Duodenal mucosa (tissue), 2 donors: ENCODE data around the gene SLC7A7.

ENCODE experiments used
- H3K27ac ChIP-seq: one replicate; pipeline ENCODE4 v1.7.0; 2013; ENCODE audit warnings: low read depth, low read length
- H3K27me3 ChIP-seq, 2 donors: one replicate each; pipeline ENCODE4 v1.7.0; 2013; ENCODE audit warnings: low read length in 2 of 2, control low read depth in 1 of 2; ENCODE audit not compliant: insufficient read depth in 2 of 2, control insufficient read depth in 1 of 2
- H3K36me3 ChIP-seq, 2 donors: one replicate each; pipeline ENCODE4 v1.7.0; 2013; ENCODE audit warnings: low read length in 2 of 2, control low read depth in 1 of 2; ENCODE audit not compliant: insufficient read depth in 2 of 2, control insufficient read depth in 1 of 2
- H3K4me1 ChIP-seq, 2 donors: one replicate each; pipeline ENCODE4 v1.7.0; 2013; ENCODE audit warnings: low read length in 2 of 2, control low read depth in 1 of 2; ENCODE audit not compliant: insufficient read depth in 2 of 2, control insufficient read depth in 1 of 2
- H3K4me3 ChIP-seq, 2 donors: one replicate each; pipeline ENCODE4 v1.7.0; 2013; ENCODE audit warnings: low read length in 2 of 2, low read depth in 1 of 2
- H3K9ac ChIP-seq, 2 donors: one replicate each; pipeline ENCODE4 v1.7.0; 2013; ENCODE audit warnings: low read length in 2 of 2, low read depth in 1 of 2
- H3K9me3 ChIP-seq, 2 donors: one replicate each; pipeline ENCODE4 v1.7.0; 2013; ENCODE audit warnings: low read length in 2 of 2, control low read depth in 1 of 2; ENCODE audit not compliant: control insufficient read depth in 1 of 2

The SLC7A7 gene

DNA sequence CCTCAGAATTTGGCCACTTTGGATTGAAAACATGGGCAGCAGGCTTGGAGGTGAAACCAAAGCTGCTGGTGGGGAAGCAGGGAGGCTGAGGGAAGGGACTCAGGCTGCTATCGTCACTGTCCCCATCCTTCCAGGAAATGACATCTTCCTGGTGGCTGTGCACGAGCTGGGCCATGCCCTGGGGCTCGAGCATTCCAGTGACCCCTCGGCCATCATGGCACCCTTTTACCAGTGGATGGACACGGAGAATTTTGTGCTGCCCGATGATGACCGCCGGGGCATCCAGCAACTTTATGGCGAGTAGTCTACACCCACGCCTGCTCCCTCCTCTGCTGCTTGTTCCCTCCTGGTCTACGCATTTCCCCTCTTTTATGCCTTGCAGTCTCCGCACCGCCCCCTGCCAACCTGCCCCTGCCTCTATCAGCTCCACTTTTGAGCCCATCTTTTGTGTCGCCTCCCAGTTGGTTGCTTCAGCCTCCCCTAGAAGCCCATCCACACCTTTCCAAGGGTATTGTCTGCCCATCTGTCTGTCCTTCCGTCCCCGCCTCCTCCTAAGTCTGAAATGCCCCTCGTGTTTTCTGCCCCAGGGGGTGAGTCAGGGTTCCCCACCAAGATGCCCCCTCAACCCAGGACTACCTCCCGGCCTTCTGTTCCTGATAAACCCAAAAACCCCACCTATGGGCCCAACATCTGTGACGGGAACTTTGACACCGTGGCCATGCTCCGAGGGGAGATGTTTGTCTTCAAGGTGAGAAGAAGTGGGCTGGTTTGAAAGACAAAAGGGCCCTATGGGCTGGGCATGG, 28.1 kb upstream of the SLC7A7 start:
- peaks cover 29 to 61% of the 10 kb centered on the region in 2 donors for H3K36me3 ChIP-seq
- H3K4me3 ChIP-seq = no peak overlapping the region
- no peak overlapping the region for H3K27ac ChIP-seq

DNA sequence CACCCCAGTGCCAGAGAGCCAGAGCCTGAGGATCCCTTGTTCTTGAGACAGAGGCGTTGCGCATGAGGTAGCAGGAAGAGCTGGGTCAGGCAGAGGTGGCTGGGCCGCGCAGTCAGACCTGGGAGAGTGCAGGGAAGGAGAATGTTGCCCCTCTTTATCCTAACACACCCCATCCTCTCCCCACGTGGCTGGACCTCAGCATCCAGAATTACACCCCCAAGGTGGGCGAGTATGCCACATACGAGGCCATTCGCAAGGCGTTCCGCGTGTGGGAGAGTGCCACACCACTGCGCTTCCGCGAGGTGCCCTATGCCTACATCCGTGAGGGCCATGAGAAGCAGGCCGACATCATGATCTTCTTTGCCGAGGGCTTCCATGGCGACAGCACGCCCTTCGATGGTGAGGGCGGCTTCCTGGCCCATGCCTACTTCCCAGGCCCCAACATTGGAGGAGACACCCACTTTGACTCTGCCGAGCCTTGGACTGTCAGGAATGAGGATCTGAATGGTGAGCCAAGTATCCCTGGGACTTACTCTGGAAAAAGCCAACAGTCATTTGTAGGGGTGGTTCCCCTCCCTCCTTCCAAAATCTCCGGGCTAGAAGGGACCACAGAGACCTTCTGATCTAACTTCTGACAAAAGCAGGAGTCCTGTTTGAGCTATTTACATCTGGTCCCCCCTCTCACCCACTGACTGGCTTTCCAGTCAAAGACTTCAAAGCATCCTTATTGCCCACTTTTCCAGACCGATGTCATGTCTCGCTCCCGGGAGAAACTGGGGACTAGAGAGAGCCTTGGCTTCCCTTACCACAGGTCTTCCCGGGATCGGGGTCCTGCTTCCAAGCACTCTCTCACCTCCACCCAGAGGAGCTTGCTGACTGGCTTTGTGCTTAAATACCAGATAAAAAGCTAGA, 27.2 kb upstream of the SLC7A7 start:
- Histone ChIP-seq H3K27ac (no peak overlapping the region), H3K4me3 (no peak overlapping the region), H3K27me3 (no peaks in the 10 kb centered on the region), H3K9ac (no peak overlapping the region), H3K9me3 (no peaks in the 10 kb centered on the region), H3K36me3 (peaks cover 29 to 61% of the 10 kb centered on the region in 2 donors), H3K4me1 (peaks cover 16 to 32% of the 10 kb centered on the region in 2 donors)

More for the DNA sequence above, 28.1 kb upstream of the SLC7A7 start:
- Histone ChIP-seq H3K4me1 (peaks cover 19 to 36% of the 10 kb centered on the region in 2 donors), H3K9me3 (no peaks in the 10 kb centered on the region), H3K9ac (no peak overlapping the region), H3K27me3 (no peaks in the 10 kb centered on the region)

DNA sequence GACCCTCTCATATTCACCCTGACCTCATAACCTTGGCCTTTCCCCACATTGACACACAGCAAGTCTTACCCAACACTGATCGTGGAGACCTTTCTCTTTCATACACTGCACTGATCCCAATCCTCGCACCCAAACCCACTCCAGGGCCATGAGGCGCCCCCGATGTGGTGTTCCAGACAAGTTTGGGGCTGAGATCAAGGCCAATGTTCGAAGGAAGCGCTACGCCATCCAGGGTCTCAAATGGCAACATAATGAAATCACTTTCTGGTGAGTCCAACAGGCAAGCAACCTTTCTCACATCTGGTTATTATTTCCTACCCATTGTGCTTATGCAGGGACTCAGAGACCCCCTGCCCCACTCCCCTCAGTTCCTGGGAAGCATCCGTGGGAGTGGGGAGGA, 26.5 kb upstream of the SLC7A7 start:
- H3K9me3 ChIP-seq = no peaks in the 10 kb centered on the region
- H3K36me3 ChIP-seq = peaks cover 29 to 57% of the 10 kb centered on the region in 2 donors
- no peak overlapping the region for H3K9ac ChIP-seq
- no peaks in the 10 kb centered on the region for H3K27me3 ChIP-seq
- H3K27ac ChIP-seq = no peak overlapping the region
- H3K4me3 ChIP-seq = no peak overlapping the region
- peaks cover 16 to 28% of the 10 kb centered on the region in 2 donors for H3K4me1 ChIP-seq

DNA sequence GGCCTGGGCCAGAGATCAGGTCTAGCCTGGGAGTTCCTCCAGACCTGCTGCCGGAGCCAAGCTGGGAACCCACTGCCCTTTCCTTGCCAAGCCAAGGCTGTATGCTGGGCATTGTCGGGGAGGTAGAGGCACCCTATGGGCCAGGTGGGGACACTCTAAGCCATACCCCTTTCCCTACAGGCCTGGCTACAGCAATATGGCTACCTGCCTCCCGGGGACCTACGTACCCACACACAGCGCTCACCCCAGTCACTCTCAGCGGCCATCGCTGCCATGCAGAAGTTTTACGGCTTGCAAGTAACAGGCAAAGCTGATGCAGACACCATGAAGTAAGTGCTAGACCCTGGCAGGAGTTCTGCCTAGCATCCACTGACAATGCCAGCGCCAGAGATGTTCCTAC, 26.1 kb upstream of the SLC7A7 start:
- Histone ChIP-seq H3K4me3 (no peak overlapping the region), H3K9ac (no peak overlapping the region), H3K27me3 (no peaks in the 10 kb centered on the region), H3K36me3 (peaks cover 29 to 53% of the 10 kb centered on the region in 2 donors), H3K4me1 (peaks cover 16 to 24% of the 10 kb centered on the region in 2 donors), H3K9me3 (no peaks in the 10 kb centered on the region), H3K27ac (no peak overlapping the region)

DNA sequence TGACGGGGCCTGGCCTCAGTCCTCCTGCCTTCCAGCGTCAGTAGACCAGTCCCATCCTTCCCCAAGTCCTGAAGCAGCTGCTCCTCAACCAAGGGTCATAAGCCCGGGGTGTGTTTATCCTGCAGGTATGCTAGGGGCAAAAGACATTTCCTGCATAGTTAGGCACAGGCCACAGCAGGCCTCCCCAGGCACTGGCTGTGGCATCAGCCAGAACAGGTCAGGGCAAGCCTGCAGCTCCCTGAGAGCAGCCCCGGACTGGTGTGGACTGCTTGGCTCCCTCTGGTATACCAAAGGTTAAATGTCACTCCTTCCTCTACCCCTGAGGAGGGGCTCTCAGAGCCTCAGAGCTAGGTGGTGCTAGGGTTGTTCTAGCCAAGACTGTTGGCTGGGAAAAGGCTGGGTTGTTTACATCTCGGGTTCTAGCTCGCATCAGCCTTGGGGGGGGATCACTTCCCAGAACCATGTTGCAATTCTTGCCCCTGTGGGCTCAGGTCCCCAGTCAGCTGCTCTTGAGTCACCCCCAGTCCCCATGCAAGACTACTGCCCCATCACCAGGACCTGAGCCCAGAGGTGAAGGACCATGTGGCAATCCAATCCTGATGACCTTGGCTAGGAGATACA, 24.0 kb upstream of the SLC7A7 start:
- H3K27me3 ChIP-seq = no peaks in the 10 kb centered on the region
- peaks cover 17 to 37% of the 10 kb centered on the region in 2 donors for H3K36me3 ChIP-seq
- no peak overlapping the region for H3K27ac ChIP-seq
- peak overlapping the region; percentile 90 to 93 for H3K4me3 ChIP-seq
- H3K9ac ChIP-seq = peak overlapping the region in 1 of 2 donors; percentile 97
- peaks cover 20 to 23% of the 10 kb centered on the region in 2 donors for H3K4me1 ChIP-seq
- H3K9me3 ChIP-seq = no peaks in the 10 kb centered on the region

DNA sequence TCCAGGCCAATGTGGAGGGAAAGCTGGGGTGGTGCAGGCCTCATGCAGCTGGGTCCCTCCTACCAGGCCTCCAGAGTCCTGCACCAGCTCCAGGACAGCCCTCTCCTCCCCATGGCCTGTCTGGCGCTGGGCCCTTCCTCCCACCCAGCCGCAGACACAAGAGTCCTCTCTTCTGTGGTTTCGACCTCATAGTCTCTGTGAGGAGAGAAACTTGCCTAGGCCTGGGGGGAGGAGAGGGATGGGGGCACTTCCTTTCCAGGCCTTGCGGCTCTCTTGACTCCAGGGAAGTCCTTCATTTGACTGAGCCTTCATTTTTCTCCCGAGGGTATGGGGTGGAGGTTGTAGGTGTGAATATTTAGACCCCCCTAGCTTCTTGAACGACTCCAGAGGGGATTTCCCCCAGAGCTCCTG, 23.4 kb upstream of the SLC7A7 start:
- Histone ChIP-seq H3K36me3 (peaks cover 18 to 40% of the 10 kb centered on the region in 2 donors), H3K9me3 (no peaks in the 10 kb centered on the region), H3K4me1 (peaks cover 20 to 23% of the 10 kb centered on the region in 2 donors), H3K27ac (peak overlapping the region; percentile 59), H3K9ac (peak overlapping the region; percentile 95 to 97), H3K27me3 (no peaks in the 10 kb centered on the region), H3K4me3 (peak overlapping the region; percentile 90 to 93)

DNA sequence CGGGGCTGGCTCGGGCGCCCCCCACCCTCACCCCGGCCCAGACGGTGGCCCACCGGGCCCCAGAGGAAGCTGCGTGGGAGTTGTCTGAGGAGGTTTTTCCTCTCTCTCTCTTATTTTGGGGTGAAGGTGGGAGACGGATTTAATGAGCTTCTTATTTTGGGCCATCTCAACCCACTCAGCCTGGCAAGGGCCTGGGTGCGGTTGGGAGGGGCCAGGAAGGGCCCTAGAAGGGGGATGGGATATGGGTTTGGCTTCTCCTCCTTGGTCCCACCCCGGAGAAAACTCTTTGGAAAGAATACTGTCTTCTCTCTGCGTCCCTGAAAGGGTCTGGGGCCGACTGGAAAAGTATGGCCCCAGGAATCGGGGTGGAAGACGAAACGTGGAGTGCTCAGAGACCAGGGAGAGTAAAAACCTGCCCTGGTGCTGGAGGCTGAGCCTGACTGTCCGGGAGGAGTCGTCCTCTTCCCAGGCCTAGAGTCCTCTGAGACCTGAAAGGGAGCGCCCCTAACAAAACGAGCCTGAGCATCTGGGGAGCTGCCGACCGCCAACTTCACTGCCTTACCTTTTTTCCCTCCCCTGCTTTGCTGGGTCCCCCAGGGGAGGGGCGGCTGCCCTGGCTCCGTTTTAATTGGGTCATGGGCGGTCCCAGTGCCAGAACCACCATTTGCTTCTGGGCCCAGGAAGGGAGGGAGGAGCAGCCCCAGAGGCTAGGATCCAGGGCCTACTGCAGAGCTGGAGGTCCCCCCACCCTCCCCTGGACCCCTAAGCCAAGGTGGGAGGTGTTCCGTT, 22.7 kb upstream of the SLC7A7 start:
- Histone ChIP-seq H3K9me3 (no peaks in the 10 kb centered on the region), H3K36me3 (peaks cover 16 to 39% of the 10 kb centered on the region in 2 donors), H3K27me3 (no peaks in the 10 kb centered on the region), H3K4me3 (peak overlapping the region; percentile 90 to 93), H3K9ac (peak overlapping the region; percentile 95 to 97), H3K27ac (peak overlapping the region; percentile 91), H3K4me1 (peaks cover 20 to 23% of the 10 kb centered on the region in 2 donors)

DNA sequence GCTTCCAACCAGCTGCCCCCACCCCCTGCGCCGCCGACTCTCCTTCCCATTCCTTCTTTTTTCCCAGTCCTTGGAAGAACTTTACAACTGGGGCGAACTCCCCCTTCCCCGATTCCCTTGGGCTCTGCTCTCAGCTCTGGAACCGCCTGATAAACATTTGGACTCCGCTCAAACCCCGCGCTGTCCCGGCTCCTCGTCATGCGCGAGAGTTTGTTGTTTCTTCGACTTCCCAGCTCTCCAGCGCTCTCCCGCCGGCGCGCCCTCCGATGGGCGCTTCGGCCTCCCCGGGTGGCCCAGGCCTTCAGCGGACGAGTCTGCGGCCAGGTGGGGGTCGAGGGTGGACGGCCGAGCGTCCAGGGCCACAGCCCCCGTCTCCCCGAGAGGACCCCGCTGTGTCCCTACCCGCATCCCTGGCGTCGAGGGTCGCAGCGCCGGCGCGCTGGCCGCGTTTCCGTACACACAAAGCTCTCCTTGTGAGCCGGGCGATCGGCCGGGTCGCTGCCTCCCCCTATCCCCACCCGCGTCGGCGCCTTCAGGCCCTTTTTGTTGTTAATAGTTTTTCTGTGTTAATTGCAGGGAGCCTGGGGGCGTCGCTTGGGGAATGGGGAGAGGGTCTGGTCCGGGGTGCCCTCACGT, 22.0 kb upstream of the SLC7A7 start:
- Histone ChIP-seq H3K27ac (peak overlapping the region; percentile 91), H3K9me3 (no peaks in the 10 kb centered on the region), H3K9ac (peak overlapping the region; percentile 95 to 97), H3K36me3 (peaks cover 11 to 32% of the 10 kb centered on the region in 2 donors), H3K4me1 (peaks cover 19 to 20% of the 10 kb centered on the region in 2 donors), H3K4me3 (peak overlapping the region; percentile 90 to 93), H3K27me3 (no peaks in the 10 kb centered on the region)
